Heart left ventricle (tissue), 16 donors: Measurements from ENCODE around the gene ANKRD11. TPM values are rescaled to one million over a fixed set of nuclear protein-coding genes. Genes with fewer than 3 reads are reported as not detected.
A peak's percentile ranks its signal among the peaks of the same experiment; 100 is the strongest.

Experiments
- ATAC-seq, 4 donors: fragments of 200-7000 bp; cut with Tn5 transposase; one replicate each; pipeline ENCODE4 v1.9.1; 2020 to 2022; ENCODE audit warnings: moderate library complexity in 4 of 4, mild to moderate bottlenecking in 3 of 4, moderate number of reproducible peaks in 1 of 4
- DNase-seq, 5 donors: peaks; one replicate each; pipeline ENCODE4 v3.0.0-alpha.2; 2020
- H3K27ac ChIP-seq, 12 donors: fragments of 200-600 bp; sonication (generic) in 4 of 12; one replicate each; pipeline versions ENCODE4 v1.5.0 to v1.8.0; 2016 to 2022; ENCODE audit warnings: mild to moderate bottlenecking in 2 of 12
- H3K27me3 ChIP-seq, 9 donors: fragments of 200-600 bp; sonication (generic) in 2 of 9; one replicate each; pipeline versions ENCODE4 v1.5.1 to v1.8.0; 2016 to 2022; ENCODE audit warnings: mild to moderate bottlenecking in 3 of 9
- H3K36me3 ChIP-seq, 9 donors: fragments of 200-600 bp; sonication (generic) in 2 of 9; one replicate each; pipeline versions ENCODE4 v1.5.0 to v1.8.0; 2018 to 2022; ENCODE audit warnings: mild to moderate bottlenecking in 2 of 9
- H3K4me1 ChIP-seq, 12 donors: fragments of 200-600 bp; sonication (generic) in 4 of 12; one replicate each; pipeline versions ENCODE4 v1.5.0 to v1.8.0; 2016 to 2022; ENCODE audit warnings: mild to moderate bottlenecking in 3 of 12
- H3K4me3 ChIP-seq, 12 donors: fragments of 200-600 bp; sonication (generic) in 4 of 12; one replicate each; pipeline versions ENCODE4 v1.5.0 to v1.8.0; 2017 to 2022; ENCODE audit warnings: mild to moderate bottlenecking in 9 of 12, moderate library complexity in 4 of 12
- H3K9me3 ChIP-seq, 12 donors: fragments of 200-600 bp; sonication (generic) in 4 of 12; one replicate each; pipeline versions ENCODE4 v1.5.0 to v1.8.0; 2016 to 2022; ENCODE audit warnings: mild to moderate bottlenecking in 1 of 12
- CTCF ChIP-seq, 12 donors: fragments of 200-600 bp; sonication (generic) in 4 of 12; IDR thresholded peaks; one replicate each; pipeline versions ENCODE4 v1.5.0 to v1.8.0; 2018 to 2022; ENCODE audit warnings: antibody characterized with exemption in 12 of 12, mild to moderate bottlenecking in 5 of 12
- POLR2A ChIP-seq, 2 donors: fragments of 450-650 bp; IDR thresholded peaks; one replicate each; pipeline ENCODE4 v1.6.1; 2017; ENCODE audit warnings: antibody characterized with exemption in 2 of 2, mild to moderate bottlenecking in 2 of 2, moderate library complexity in 2 of 2
- WGBS, 4 donors: extraction: QIAGEN DNeasy Blood & Tissue Kit in 2 of 4; methylation state at CpG; one replicate each; pipeline versions ENCODE4 v1.1.5 to v1.1.7; 2013 to 2018; 5-methylcytosine and 5-hydroxymethylcytosine counted together
- intact Hi-C, 10 donors: fragments of 100-400 bp; cut with DNase I; formaldehyde crosslinking; loops; one replicate each; pipeline versions ENCODE4 v1.11.1 to v1.14.2; 2022
- polyA plus RNA-seq, 2 donors: library from polyadenylated mRNA; stranded (reverse); fragments of 200-250 nt; gene quantifications; one replicate each; pipeline ENCODE4 v1.2.3, GENCODE V29; 2013
- total RNA-seq, 9 donors: library from RNA; depleted of rRNA in 2 of 9; stranded (reverse); fragments of >200 nt in 2 of 9; fragmentation: NEBNext Ultra II Directional in 3 of 9; extraction: Animal tissue kit (Norgen Biotek cat#: 25700) in 3 of 9; gene quantifications; one replicate each; pipeline versions ENCODE4 v1.1.0 to v1.2.4, GENCODE V29; 2016 to 2023
- donor health status: ischemic (EF 13 %, LVEDD 7.1; RV severe dilation, severe dysfunction).
- donor health status: healthy with polysubstance abuse.
- donor health status: DM: no; HTN: yes; CAD: no.
- donor health status: DM: no; HTN: no; CAD: no.
- donor health status: ischemic (EF 25% LVEDD 6.9; RV normal size, moderate dysfunction).
- donor health status: ischemic (EF 25% LVEDD 5.7; RV mildly dilated, moderate dysfunction).
- donor health status: healthy.
- donor health status: DM: yes; HTN: yes; CAD: no.
- donor health status: ischemic (EF 35%, LVEDD 5.7; RV mildly dilated, moderate dysfunction).
- donor health status: nonischemic (EF 11% LVEDD 7.7; RV severe dilation, severe dysfunction).
- donor health status: DM: yes; HTN: yes; CAD: no.
- donor health status: PGD.
- donor health status: ischemic (EF 29% LVEDD 5.4; RV normal size, mild dysfunction).
- donor health status: nonischemic (EF 23%, LVEDD 6.1; RV moderate dilation, normal function).

Gene ANKRD11
- total and polyA plus RNA-seq, 11 donors: 53.6 to 123 (median 67.7) TPM

- H3K36me3 ChIP-seq: peaks cover 0 to 8% (median 0%) of the 10 kb centered on the region in 9 donors
- no peaks in the 10 kb centered on the region for H3K27me3 ChIP-seq
- peaks cover 10 to 100% (median 85%) of the 10 kb centered on the region in 12 donors for H3K4me1 ChIP-seq
- WGBS, 4 donors: 43 to 56% (median 48%) methylated on average over 8 of the region's 8 CpGs
- no peaks in the 10 kb centered on the region for H3K9me3 ChIP-seq
- DNase-seq: no peak
- TF ChIP-seq CTCF (IDR thresholded peaks at IDR 0.05) (no peak), POLR2A (IDR thresholded peaks at IDR 0.05) (no peak)
- H3K27ac ChIP-seq: peak overlapping the region in 3 of 12 donors; percentile 19 to 42 (median 33)
- no peak overlapping the region for H3K4me3 ChIP-seq
- intact Hi-C loops: loop anchor here in 3 of 10 donors (5.0 kb wide), 3 partner anchors 33 to 318 kb away; no protein-coding TSS in a partner anchor
- no peak for ATAC-seq
Measured at GRCh38 chr16:89444151-89444723, 46.1 kb downstream of the ANKRD11 start.

DNA sequence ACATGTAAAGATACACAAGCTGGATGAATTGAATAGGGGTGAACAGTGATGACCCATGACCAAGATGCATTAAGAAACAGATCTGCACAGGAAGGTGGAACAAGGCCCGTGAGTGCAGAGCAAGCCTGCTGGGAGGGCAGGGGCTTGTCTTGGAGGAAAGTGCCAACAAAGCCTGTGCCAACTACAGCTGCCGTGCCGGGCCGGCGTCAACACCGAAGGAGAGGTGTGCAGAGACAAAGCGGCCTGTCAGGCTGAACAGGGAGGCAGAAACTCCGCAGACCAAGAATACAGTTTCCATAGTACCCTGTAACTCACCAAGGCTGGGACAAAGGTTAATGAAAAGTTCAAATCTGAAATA, 46.7 kb downstream of the ANKRD11 start:
- 29 to 51% (median 42%) methylated on average over 8 of the region's 8 CpGs for WGBS, 4 donors
- ATAC-seq (peak; percentile 36 to 69 (median 54)), DNase-seq (peak in 2 of 5 donors; percentile 56 to 62)

GRCh38 chr16:89442990-89443726, 47.2 kb downstream of the ANKRD11 start:
- Histone ChIP-seq H3K4me3 (no peak overlapping the region), H3K4me1 (peaks cover 10 to 99% (median 78%) of the 10 kb centered on the region in 12 donors), H3K9me3 (no peaks in the 10 kb centered on the region), H3K27me3 (no peaks in the 10 kb centered on the region), H3K27ac (peak overlapping the region in 9 of 12 donors; percentile 5 to 60 (median 33)), H3K36me3 (peaks cover 0 to 8% (median 0%) of the 10 kb centered on the region in 9 donors)
- intact Hi-C loops: loop anchor here in 3 of 10 donors (5.0 kb wide), 3 partner anchors 34 to 319 kb away; no protein-coding TSS in a partner anchor
- TF ChIP-seq CTCF (IDR thresholded peaks at IDR 0.05): peak in 2 of 12 donors; percentile 5 to 6
- TF ChIP-seq POLR2A (IDR thresholded peaks at IDR 0.05): no peak
- ATAC-seq (peak; percentile 39 to 58 (median 47)), DNase-seq (peak in 3 of 5 donors; percentile 43 to 56 (median 46))
- 42 to 49% (median 43%) methylated on average over 13 of the region's 13 CpGs for WGBS, 4 donors

More for the DNA sequence above, 46.7 kb downstream of the ANKRD11 start:
- Histone ChIP-seq H3K4me1 (peaks cover 10 to 99% (median 82%) of the 10 kb centered on the region in 12 donors), H3K4me3 (no peak overlapping the region), H3K9me3 (no peaks in the 10 kb centered on the region), H3K36me3 (peaks cover 0 to 8% (median 0%) of the 10 kb centered on the region in 9 donors), H3K27me3 (no peaks in the 10 kb centered on the region), H3K27ac (peak overlapping the region in 3 of 12 donors; percentile 19 to 42 (median 33))
- TF ChIP-seq POLR2A (IDR thresholded peaks at IDR 0.05) (no peak), CTCF (IDR thresholded peaks at IDR 0.05) (no peak)
- intact Hi-C loops: loop anchor here in 3 of 10 donors (5.0 kb wide), 3 partner anchors 34 to 319 kb away; no protein-coding TSS in a partner anchor

- H3K36me3 ChIP-seq: peaks cover 0 to 8% (median 0%) of the 10 kb centered on the region in 9 donors
- DNase-seq: peak in 2 of 5 donors; percentile 39 to 56
- H3K27me3 ChIP-seq: no peaks in the 10 kb centered on the region
- ATAC-seq: peak in 3 of 4 donors; percentile 34 to 47 (median 40)
- 35 to 50% (median 40%) methylated on average over 10 of the region's 10 CpGs for WGBS, 4 donors
- intact Hi-C loops: loop anchor here in 3 of 10 donors (5.0 kb wide), 3 partner anchors 35 to 320 kb away; no protein-coding TSS in a partner anchor
- no peak overlapping the region for H3K4me3 ChIP-seq
- peak overlapping the region in 9 of 12 donors; percentile 5 to 60 (median 22) for H3K27ac ChIP-seq
- TF ChIP-seq CTCF (IDR thresholded peaks at IDR 0.05): no peak
- TF ChIP-seq POLR2A (IDR thresholded peaks at IDR 0.05): no peak
- H3K4me1 ChIP-seq: peaks cover 10 to 97% (median 75%) of the 10 kb centered on the region in 12 donors
- no peaks in the 10 kb centered on the region for H3K9me3 ChIP-seq
Measured at GRCh38 chr16:89442588-89442987, 47.8 kb downstream of the ANKRD11 start.
